ENCODE results near the gene IL18RAP. TPM values are rescaled to one million over a fixed set of nuclear protein-coding genes. Genes with fewer than 3 reads are reported as not detected.

Gene IL18RAP
- total RNA-seq, 1 donor from 2014 or later, result not detected

DNA sequence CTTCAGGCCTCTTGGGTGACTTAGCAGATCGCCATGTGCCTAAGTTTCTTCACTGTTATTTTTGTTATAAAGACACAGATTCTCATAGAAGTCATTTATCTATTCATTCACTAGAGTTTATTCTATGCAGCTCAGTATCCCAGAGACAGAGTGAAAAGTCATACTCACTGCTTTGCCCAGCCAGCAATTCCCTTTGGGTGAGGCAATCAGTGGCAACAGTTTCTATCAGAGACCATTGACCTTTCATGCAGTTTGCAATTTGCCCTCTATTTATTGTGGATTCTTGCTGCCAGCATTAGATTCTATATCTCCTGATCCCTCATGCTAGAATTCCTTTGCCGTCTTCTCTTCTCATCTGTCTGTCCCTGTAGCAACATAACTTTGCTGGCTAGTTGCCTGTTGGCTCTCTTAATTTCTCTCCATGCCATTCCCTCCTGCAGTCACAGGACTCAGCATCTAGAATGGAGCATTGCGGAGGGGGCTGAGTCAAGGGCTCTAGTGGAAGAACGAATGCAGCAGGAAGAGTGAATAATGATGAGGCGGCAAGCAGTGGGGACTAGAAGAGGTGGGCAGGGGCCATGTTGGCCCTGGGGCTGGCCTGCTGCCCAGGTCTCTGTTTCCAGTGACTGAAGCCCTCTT, 62.3 kb downstream of the IL18RAP start:
- no peak for DNase-seq (ENCODE audit: low read depth)
- no peak overlapping the region for H3K4me3 ChIP-seq (ENCODE audit: low read depth, low read length)
- H3K36me3 ChIP-seq (ENCODE audit: control insufficient read depth, insufficient read depth, low read length), result no peaks in the 10 kb centered on the region
- H3K27me3 ChIP-seq (ENCODE audit: control insufficient read depth, insufficient read depth, low read length), result no peaks in the 10 kb centered on the region
- TF ChIP-seq CTCF (IDR thresholded peaks at IDR 0.05; ENCODE audit: insufficient read depth, low read length, poor library complexity, severe bottlenecking), result no peak

- no peaks in the 10 kb centered on the region for H3K27me3 ChIP-seq (ENCODE audit: control insufficient read depth, insufficient read depth, low read length)
- H3K4me3 ChIP-seq (ENCODE audit: low read depth, low read length), result no peak overlapping the region
- no peak for DNase-seq (ENCODE audit: low read depth)
- no peaks in the 10 kb centered on the region for H3K36me3 ChIP-seq (ENCODE audit: control insufficient read depth, insufficient read depth, low read length)
- TF ChIP-seq CTCF (IDR thresholded peaks at IDR 0.05; ENCODE audit: insufficient read depth, low read length, poor library complexity, severe bottlenecking), result no peak
These were observed 64.2 kb downstream of the IL18RAP start for GRCh38 chr2:102486941-102487702.

GRCh38 chr2:102487761-102488462, 65.0 kb downstream of the IL18RAP start:
- Histone ChIP-seq H3K27me3 (ENCODE audit: control insufficient read depth, insufficient read depth, low read length) (no peaks in the 10 kb centered on the region), H3K4me3 (ENCODE audit: low read depth, low read length) (no peak overlapping the region), H3K36me3 (ENCODE audit: control insufficient read depth, insufficient read depth, low read length) (no peaks in the 10 kb centered on the region)
- DNase-seq (ENCODE audit: low read depth), result peak; percentile 92
- no peak for TF ChIP-seq CTCF (IDR thresholded peaks at IDR 0.05; ENCODE audit: insufficient read depth, low read length, poor library complexity, severe bottlenecking)

DNA sequence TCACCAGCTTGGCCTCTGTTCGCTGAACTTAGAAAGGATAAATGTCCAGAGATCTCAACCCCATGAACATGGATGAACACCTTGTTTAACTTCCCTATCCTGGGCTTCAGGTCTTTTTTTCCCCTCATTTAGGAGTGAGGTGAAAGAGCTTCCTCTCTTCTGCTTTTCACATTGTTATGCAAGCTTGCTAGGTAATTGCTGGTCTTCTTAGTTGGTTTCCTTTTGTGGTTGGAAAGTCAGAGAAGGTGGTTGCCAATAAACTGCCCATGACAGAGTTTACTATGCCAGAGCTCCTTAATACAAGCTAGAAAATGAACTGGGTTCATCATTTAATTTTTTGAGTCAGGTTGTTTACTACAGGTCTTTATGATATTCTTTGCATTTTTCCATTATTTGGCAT, 66.7 kb downstream of the IL18RAP start:
- H3K27me3 ChIP-seq (ENCODE audit: control insufficient read depth, insufficient read depth, low read length), result no peaks in the 10 kb centered on the region
- H3K4me3 ChIP-seq (ENCODE audit: low read depth, low read length), result no peak overlapping the region
- no peaks in the 10 kb centered on the region for H3K36me3 ChIP-seq (ENCODE audit: control insufficient read depth, insufficient read depth, low read length)
- DNase-seq (ENCODE audit: low read depth), result no peak
- no peak for TF ChIP-seq CTCF (IDR thresholded peaks at IDR 0.05; ENCODE audit: insufficient read depth, low read length, poor library complexity, severe bottlenecking)

DNA sequence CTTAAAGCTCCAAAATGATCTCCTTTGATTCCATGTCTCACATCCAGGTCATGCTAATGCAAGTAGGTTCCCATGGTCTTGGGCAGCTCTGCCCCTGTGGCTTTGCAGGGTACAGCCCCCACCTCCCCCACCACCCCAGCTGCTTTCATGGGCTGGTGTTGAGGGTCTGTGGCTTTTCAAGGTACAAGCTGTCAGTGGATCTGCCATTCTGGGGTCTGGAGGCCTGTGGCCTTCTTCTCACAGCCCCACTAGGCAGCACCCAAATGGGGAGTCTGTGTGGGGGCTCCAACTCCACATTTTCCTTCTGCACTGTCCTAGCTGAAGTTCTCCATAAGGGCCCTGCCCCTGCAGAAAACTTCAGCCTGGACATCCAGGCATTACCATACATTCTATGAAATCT, 69.0 kb downstream of the IL18RAP start:
- DNase-seq (ENCODE audit: low read depth), result no peak
- H3K4me3 ChIP-seq (ENCODE audit: low read depth, low read length), result no peak overlapping the region
- H3K27me3 ChIP-seq (ENCODE audit: control insufficient read depth, insufficient read depth, low read length), result no peaks in the 10 kb centered on the region
- TF ChIP-seq CTCF (IDR thresholded peaks at IDR 0.05; ENCODE audit: insufficient read depth, low read length, poor library complexity, severe bottlenecking), result no peak
- H3K36me3 ChIP-seq (ENCODE audit: control insufficient read depth, insufficient read depth, low read length), result no peaks in the 10 kb centered on the region
